ENCODE results near the gene ADAMTSL1. TPM values are rescaled to one million over a fixed set of nuclear protein-coding genes. Genes with fewer than 3 reads are reported as not detected.

Gene ADAMTSL1
- total RNA-seq, 1 experiment from 2014 or later: 1.2 TPM

GRCh38 chr9:18806232-18807080 is 332.5 kb downstream of the ADAMTSL1 start:
- Histone ChIP-seq H2BK120ac (ENCODE audit: low read depth, low read length, poor library complexity, severe bottlenecking) (no peak overlapping the region), H4K20me1 (ENCODE audit: control insufficient read depth, insufficient read depth, insufficient read length) (no peaks in the 10 kb centered on the region), H2AFZ (ENCODE audit: low read length) (no peak overlapping the region), H3T11ph (ENCODE audit: low read length) (no peak overlapping the region), H4K5ac (ENCODE audit: insufficient read length, low read depth, low read length) (no peak overlapping the region), H4K91ac (ENCODE audit: insufficient read length, low read depth, low read length) (no peak overlapping the region), H3K4me2 (ENCODE audit: insufficient read depth, insufficient read length, low read length) (no peak overlapping the region), H3K79me2 (ENCODE audit: insufficient read depth, low read length) (no peaks in the 10 kb centered on the region), H2BK15ac (ENCODE audit: low read depth, low read length) (no peak overlapping the region), H3K4ac (ENCODE audit: low read depth, low read length) (no peak overlapping the region), H3K56ac (ENCODE audit: insufficient read length, low read depth, low read length) (no peak overlapping the region), H3K18ac (ENCODE audit: insufficient read length, low read depth, low read length) (no peak overlapping the region), H2BK5ac (ENCODE audit: insufficient read length, low read length) (no peak overlapping the region), H2BK20ac (ENCODE audit: low read depth, low read length, poor library complexity, severe bottlenecking) (no peak overlapping the region), H3K14ac (ENCODE audit: insufficient read depth, low read length) (no peak overlapping the region), H2AK5ac (ENCODE audit: insufficient read length, low read length) (no peak overlapping the region), H3K9ac (ENCODE audit: extremely low read depth, insufficient read length, low read length) (no peak overlapping the region), H3K4me1 (ENCODE audit: insufficient read depth, low read length) (no peaks in the 10 kb centered on the region; the same call in 1 of the 2 replicates), H3K23ac (ENCODE audit: insufficient read length, low read depth, low read length) (no peak overlapping the region), H3K79me1 (ENCODE audit: insufficient read depth, low read depth, low read length, poor library complexity, severe bottlenecking) (no peaks in the 10 kb centered on the region), H3K9me3 (ENCODE audit: control insufficient read depth, low read depth, low read length) (no peaks in the 10 kb centered on the region), H4K8ac (replicated peaks; ENCODE audit: insufficient read length, low read depth, low read length) (no peak overlapping the region), H2BK12ac (ENCODE audit: insufficient read length, low read depth, low read length) (no peak overlapping the region), H3K27me3 (ENCODE audit: insufficient read depth, low read length) (no peaks in the 10 kb centered on the region), H3K23me2 (ENCODE audit: insufficient read length, low read depth, low read length, poor library complexity, severe bottlenecking) (no peaks in the 10 kb centered on the region), H3K27ac (ENCODE audit: insufficient read length, low read depth, low read length) (no peak overlapping the region)
- Mint-ChIP-seq H3K27ac (no peak overlapping the region), H3K4me1 (peaks cover 21 to 25% of the 10 kb centered on the region in 2 experiments), H3K9me3 (peaks cover 0 to 3% of the 10 kb centered on the region in 2 experiments; a peak in 2 of 5 replicates), H3K27me3 (ENCODE audit: low read depth) (no peaks in the 10 kb centered on the region), H3K4me3 (no peak overlapping the region), H3K36me3 (ENCODE audit: insufficient read depth in 1 of 3, low read depth in 3 of 3) (0 out of 7 replicates have a peak, but pooled peaks cover 0 to 2% (median 0%) of the 10 kb centered on the region in 3 experiments)
- TF ChIP-seq CTCF (conservative IDR thresholded peaks at IDR 0.05): no peak
- no CpG with 5 or more reads among the region's 6 CpGs for WGBS (ENCODE audit: extremely low coverage, insufficient read length, low lambda C conversion rate)
- DNase-seq: no peak

Measured in H9 (cell line).